PC-9 (cell line): Measurements from ENCODE around the gene DSCAML1.

Experiments used
- CTCF ChIP-seq: fragments of 200-600 bp; sonication (generic); conservative IDR thresholded peaks from 2 replicates; pipeline ENCODE4 v1.6.1; 2017; ENCODE audit warnings: mixed run types, antibody characterized with exemption, mild to moderate bottlenecking, moderate library complexity
- EZH2 ChIP-seq: fragments of 200-600 bp; sonication (generic); IDR thresholded peaks from 2 replicates; pipeline ENCODE4 v1.8.0; 2017; ENCODE audit warnings: antibody characterized with exemption, low read depth

GRCh38 chr11:117381481-117382387, 415.3 kb downstream of the DSCAML1 start:
- no peak for TF ChIP-seq CTCF
- no peak for TF ChIP-seq EZH2
